Skeletal muscle satellite cell (primary cell): ENCODE data around the gene TMA7B. TPM values are rescaled to one million over a fixed set of nuclear protein-coding genes. Genes with fewer than 3 reads are reported as not detected.

Experiments
- H3K27me3 ChIP-seq: 2 replicates; pipeline ENCODE4 v1.7.0; 2013; ENCODE audit warnings: low read length; ENCODE audit not compliant: control insufficient read depth, insufficient read depth
- H3K36me3 ChIP-seq: 2 replicates; pipeline ENCODE4 v1.7.0; 2013; ENCODE audit warnings: mild to moderate bottlenecking, control low read depth, low read length; ENCODE audit not compliant: insufficient read depth
- H3K4me1 ChIP-seq: 2 replicates; pipeline ENCODE4 v1.7.0; 2013; ENCODE audit warnings: low read length; ENCODE audit not compliant: control insufficient read depth, insufficient read depth
- H3K4me2 ChIP-seq: 2 replicates; pipeline ENCODE4 v1.7.0; 2013; ENCODE audit warnings: mild to moderate bottlenecking, low read length
- H3K4me3 ChIP-seq: 2 replicates; pipeline ENCODE4 v1.7.0; 2013; ENCODE audit warnings: low read length
- H3K9ac ChIP-seq: 2 replicates; pipeline ENCODE4 v1.7.0; 2013; ENCODE audit warnings: mild to moderate bottlenecking, low read depth, low read length, moderate library complexity
- H3K9me3 ChIP-seq: replicated peaks from 2 replicates; pipeline ENCODE4 v1.7.0; 2013; ENCODE audit warnings: mild to moderate bottlenecking, control low read depth, low read length
- total RNA-seq: library from RNA; depleted of rRNA; stranded (reverse); fragments of >200 nt; gene quantifications from 2 replicates; pipeline ENCODE4 v1.2.3, GENCODE V29; 2012; rRNA removed

The TMA7B gene
- total RNA-seq: not detected in 2 replicates

- Histone ChIP-seq H3K9ac (no peak within 1 kb of the TSS), H3K9me3 (no peaks in the 10 kb centered on the region), H3K4me3 (no peak within 1 kb of the TSS), H3K4me2 (peak within 1 kb of the TSS; percentile 64), H3K36me3 (no peaks in the 10 kb centered on the region), H3K4me1 (peaks cover 33% of the 10 kb centered on the region), H3K27me3 (no peaks in the 10 kb centered on the region)
Measured at GRCh38 chr22:39959640-39960447, at the start of gene TMA7B. TMA7B (plus strand) TSS chr22:39960397; CDS start chr22:39964375, 3,978 bp downstream.

GRCh38 chr22:39910876-39911613 lies 49.2 kb upstream of the TMA7B start:
- no peak overlapping the region for H3K4me2 ChIP-seq
- H3K4me1 ChIP-seq: no peaks in the 10 kb centered on the region
- no peak overlapping the region for H3K9ac ChIP-seq
- no peaks in the 10 kb centered on the region for H3K36me3 ChIP-seq
- H3K9me3 ChIP-seq: no peaks in the 10 kb centered on the region
- H3K4me3 ChIP-seq: no peak overlapping the region
- peaks cover 51% of the 10 kb centered on the region for H3K27me3 ChIP-seq

DNA sequence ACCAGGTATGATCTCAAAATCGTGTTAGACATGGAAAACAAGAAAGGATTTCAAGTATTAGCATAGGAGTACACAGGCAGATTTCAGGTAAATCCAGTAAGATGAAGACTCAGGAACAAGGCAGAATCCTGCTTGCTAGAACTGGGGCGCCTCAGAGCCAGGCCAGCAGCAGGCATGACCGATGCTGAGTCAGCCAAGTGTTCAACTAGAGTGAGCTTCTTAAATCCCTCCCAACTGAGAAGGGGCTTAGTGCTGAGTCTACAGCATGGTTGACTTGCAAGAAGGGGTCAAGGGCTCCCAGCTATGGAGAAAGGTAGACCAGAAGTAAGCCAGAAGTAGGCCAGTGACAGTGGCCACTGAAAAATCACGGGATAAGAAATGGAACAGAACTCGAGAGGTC lies 46.9 kb upstream of the TMA7B start:
- Histone ChIP-seq H3K4me1 (peaks cover 5% of the 10 kb centered on the region), H3K9ac (no peak overlapping the region), H3K27me3 (peaks cover 58% of the 10 kb centered on the region), H3K9me3 (no peaks in the 10 kb centered on the region), H3K4me2 (no peak overlapping the region), H3K36me3 (no peaks in the 10 kb centered on the region), H3K4me3 (no peak overlapping the region)

DNA sequence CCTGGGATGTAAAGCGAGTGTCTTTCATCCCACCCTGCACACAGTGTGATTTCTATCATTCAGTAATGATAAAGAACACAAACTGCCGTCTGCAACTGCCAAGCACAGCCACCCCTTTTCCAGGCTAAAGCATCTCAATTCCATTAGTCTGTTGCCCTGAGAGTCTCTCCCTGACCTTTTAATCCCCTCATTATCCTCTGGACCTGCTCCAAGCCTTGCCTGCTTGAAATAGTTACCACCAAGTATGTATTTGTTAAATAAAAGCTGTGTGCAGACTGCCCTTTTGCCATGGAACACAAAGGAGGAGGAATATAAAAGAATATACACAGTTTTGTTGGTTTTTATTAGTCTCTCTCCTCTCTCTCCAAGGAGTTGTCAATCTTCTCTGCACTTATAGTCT lies 46.3 kb upstream of the TMA7B start:
- Histone ChIP-seq H3K4me1 (peaks cover 5% of the 10 kb centered on the region), H3K9me3 (no peaks in the 10 kb centered on the region), H3K4me3 (no peak overlapping the region), H3K4me2 (no peak overlapping the region), H3K9ac (no peak overlapping the region), H3K36me3 (no peaks in the 10 kb centered on the region), H3K27me3 (peaks cover 60% of the 10 kb centered on the region)

- no peaks in the 10 kb centered on the region for H3K9me3 ChIP-seq
- no peaks in the 10 kb centered on the region for H3K36me3 ChIP-seq
- H3K4me3 ChIP-seq: no peak overlapping the region
- peaks cover 5% of the 10 kb centered on the region for H3K4me1 ChIP-seq
- no peak overlapping the region for H3K9ac ChIP-seq
- peaks cover 66% of the 10 kb centered on the region for H3K27me3 ChIP-seq
- H3K4me2 ChIP-seq: no peak overlapping the region
Measured at GRCh38 chr22:39914584-39914983, 45.6 kb upstream of the TMA7B start.

GRCh38 chr22:39915295-39915726 lies 44.9 kb upstream of the TMA7B start:
- no peak overlapping the region for H3K9ac ChIP-seq
- H3K4me1 ChIP-seq: peaks cover 5% of the 10 kb centered on the region
- H3K9me3 ChIP-seq: no peaks in the 10 kb centered on the region
- H3K36me3 ChIP-seq: no peaks in the 10 kb centered on the region
- no peak overlapping the region for H3K4me3 ChIP-seq
- H3K27me3 ChIP-seq: peaks cover 71% of the 10 kb centered on the region
- no peak overlapping the region for H3K4me2 ChIP-seq

DNA sequence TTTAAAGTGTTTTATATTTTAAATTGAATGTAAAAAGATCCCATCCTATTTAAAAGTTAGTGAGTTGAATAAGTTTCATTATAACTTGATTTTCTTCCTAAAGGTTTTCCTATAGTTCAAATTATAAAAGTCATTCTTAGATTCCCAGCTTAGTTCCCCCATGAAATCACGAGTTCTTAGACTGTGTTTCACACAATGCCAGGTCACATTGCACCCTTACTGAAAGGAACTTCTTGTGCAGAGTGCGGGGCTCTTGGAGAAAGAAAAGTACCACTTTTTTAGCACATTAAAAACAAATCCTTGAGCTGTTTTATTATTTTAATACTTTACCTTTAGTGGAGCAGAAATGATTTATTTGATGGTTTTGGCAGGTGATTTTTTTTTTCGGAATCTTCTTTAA lies 43.7 kb upstream of the TMA7B start:
- H3K27me3 ChIP-seq: peaks cover 75% of the 10 kb centered on the region
- H3K9ac ChIP-seq: no peak overlapping the region
- no peaks in the 10 kb centered on the region for H3K36me3 ChIP-seq
- H3K4me3 ChIP-seq: no peak overlapping the region
- H3K4me1 ChIP-seq: peaks cover 5% of the 10 kb centered on the region
- no peak overlapping the region for H3K4me2 ChIP-seq
- H3K9me3 ChIP-seq: no peaks in the 10 kb centered on the region

GRCh38 chr22:39917197-39917643 lies 43.0 kb upstream of the TMA7B start:
- H3K9me3 ChIP-seq: no peaks in the 10 kb centered on the region
- peaks cover 5% of the 10 kb centered on the region for H3K4me1 ChIP-seq
- H3K9ac ChIP-seq: no peak overlapping the region
- no peaks in the 10 kb centered on the region for H3K36me3 ChIP-seq
- H3K4me2 ChIP-seq: no peak overlapping the region
- H3K4me3 ChIP-seq: no peak overlapping the region
- peaks cover 77% of the 10 kb centered on the region for H3K27me3 ChIP-seq

GRCh38 chr22:39917776-39918495 lies 42.3 kb upstream of the TMA7B start:
- H3K4me2 ChIP-seq: no peak overlapping the region
- H3K36me3 ChIP-seq: no peaks in the 10 kb centered on the region
- H3K4me1 ChIP-seq: peaks cover 5% of the 10 kb centered on the region
- H3K4me3 ChIP-seq: no peak overlapping the region
- no peaks in the 10 kb centered on the region for H3K9me3 ChIP-seq
- no peak overlapping the region for H3K9ac ChIP-seq
- H3K27me3 ChIP-seq: peaks cover 78% of the 10 kb centered on the region

- no peak overlapping the region for H3K4me2 ChIP-seq
- H3K27me3 ChIP-seq: peaks cover 80% of the 10 kb centered on the region
- H3K4me1 ChIP-seq: peaks cover 5% of the 10 kb centered on the region
- no peaks in the 10 kb centered on the region for H3K36me3 ChIP-seq
- no peak overlapping the region for H3K9ac ChIP-seq
- no peak overlapping the region for H3K4me3 ChIP-seq
- H3K9me3 ChIP-seq: no peaks in the 10 kb centered on the region
Measured at GRCh38 chr22:39920134-39920743, 40.0 kb upstream of the TMA7B start.

GRCh38 chr22:39923696-39924095 lies 36.5 kb upstream of the TMA7B start:
- Histone ChIP-seq H3K9ac (no peak overlapping the region), H3K4me2 (no peak overlapping the region), H3K36me3 (no peaks in the 10 kb centered on the region), H3K4me3 (no peak overlapping the region), H3K9me3 (no peaks in the 10 kb centered on the region), H3K27me3 (peaks cover 82% of the 10 kb centered on the region), H3K4me1 (no peaks in the 10 kb centered on the region)
